C4-2B (cell line): ENCODE data around the gene GBP7.
"Not testable (repeated sequence)": the region's sequence is repeated elsewhere in the genome, so short reads cannot be mapped to it uniquely, and the experiment has no call there.

Source experiments
- H3K27ac ChIP-seq: fragments of 450-650 bp; 2 replicates; pipeline ENCODE4 v1.5.1; 2017
- CTCF ChIP-seq: fragments of 450-650 bp; conservative IDR thresholded peaks from 2 replicates; pipeline ENCODE4 v1.5.1; 2017; ENCODE audit warnings: mild to moderate bottlenecking
- ZFX ChIP-seq: fragments of 450-650 bp; IDR thresholded peaks from 2 replicates; pipeline ENCODE4 v1.6.1; 2017

Gene GBP7

GRCh38 chr1:89175601-89176256 lies at the start of gene GBP7:
Gene GBP7 (minus strand): TSS chr1:89176003. CDS start chr1:89171935, 4,068 bp downstream.
- H3K27ac ChIP-seq: no peak within 1 kb of the TSS
- no peak for TF ChIP-seq CTCF
- no peak for TF ChIP-seq ZFX

- H3K27ac ChIP-seq: no peak overlapping the region
- no peak for TF ChIP-seq CTCF
- TF ChIP-seq ZFX: no peak
Observed at GRCh38 chr1:89221341-89221740, 45.5 kb upstream of the GBP7 start.

GRCh38 chr1:89219851-89220250 lies 44.0 kb upstream of the GBP7 start:
- not testable (repeated sequence) for H3K27ac ChIP-seq

GRCh38 chr1:89218941-89219340 lies 43.1 kb upstream of the GBP7 start:
- not testable (repeated sequence) for H3K27ac ChIP-seq

- no peak for TF ChIP-seq CTCF
- TF ChIP-seq ZFX: no peak
- no peak overlapping the region for H3K27ac ChIP-seq
Observed at GRCh38 chr1:89213347-89213746, 37.5 kb upstream of the GBP7 start.

- no peak overlapping the region for H3K27ac ChIP-seq
- TF ChIP-seq CTCF (no peak), ZFX (no peak)
Observed at GRCh38 chr1:89211035-89211634, 35.3 kb upstream of the GBP7 start.

- no peak overlapping the region for H3K27ac ChIP-seq
- TF ChIP-seq CTCF (no peak), ZFX (no peak)
Observed at GRCh38 chr1:89206373-89206772, 30.6 kb upstream of the GBP7 start.

- TF ChIP-seq CTCF (no peak), ZFX (no peak)
- H3K27ac ChIP-seq: no peak overlapping the region
Observed at GRCh38 chr1:89203166-89203565, 27.4 kb upstream of the GBP7 start.
